MM.1S (cell line): ENCODE measurements around the gene COIL.
"Not testable (repeated sequence)": the region's sequence is repeated elsewhere in the genome, so short reads cannot be mapped to it uniquely, and the experiment has no call there.

Source experiments
- DNase-seq: peaks from one replicate; pipeline ENCODE4 v3.0.0-alpha.2; 2015
- H2AFZ ChIP-seq: fragments of 300-600 bp; sonication (generic); 2 replicates; pipeline ENCODE4 v1.6.0; 2016; ENCODE audit warnings: antibody characterized with exemption, low read length
- H3F3A ChIP-seq: fragments of 300-600 bp; sonication (generic); 2 replicates; pipeline ENCODE4 v1.6.1; 2016; ENCODE audit warnings: mild to moderate bottlenecking, antibody characterized with exemption, low read length, moderate library complexity, mixed read lengths; ENCODE audit not compliant: insufficient read depth
- H3K27ac ChIP-seq: fragments of 300-600 bp; sonication (generic); 2 replicates; pipeline ENCODE4 v1.5.1; 2016; ENCODE audit warnings: mild to moderate bottlenecking, low read length
- H3K27me3 ChIP-seq: fragments of 300-600 bp; sonication (generic); replicated peaks from 2 replicates; pipeline ENCODE4 v1.6.0; 2016; ENCODE audit warnings: low read length; ENCODE audit not compliant: insufficient read depth
- H3K36me3 ChIP-seq: fragments of 300-600 bp; sonication (generic); replicated peaks from 2 replicates; pipeline ENCODE4 v1.6.1; 2016; ENCODE audit warnings: mild to moderate bottlenecking, low read length, mixed read lengths; ENCODE audit not compliant: insufficient read depth
- H3K4me1 ChIP-seq: fragments of 300-600 bp; sonication (generic); 2 replicates; pipeline ENCODE4 v1.6.1; 2016; ENCODE audit warnings: low read length, mixed read lengths
- H3K4me2 ChIP-seq: fragments of 300-600 bp; sonication (generic); 2 replicates; pipeline ENCODE4 v1.6.0; 2016; ENCODE audit warnings: low read depth, low read length
- H3K4me3 ChIP-seq: fragments of 300-600 bp; sonication (generic); 2 replicates; pipeline ENCODE4 v1.5.1; 2016; ENCODE audit warnings: low read length, mixed read lengths
- H3K79me2 ChIP-seq: fragments of 300-600 bp; sonication (generic); 2 replicates; pipeline ENCODE4 v1.6.1; 2016; ENCODE audit warnings: mixed run types, low read length, mixed read lengths
- H3K9ac ChIP-seq: fragments of 300-600 bp; sonication (generic); 2 replicates; pipeline ENCODE4 v1.6.1; 2016; ENCODE audit warnings: low read length, mixed read lengths
- H3K9me2 ChIP-seq: fragments of 300-600 bp; sonication (generic); replicated peaks from 2 replicates; pipeline ENCODE4 v1.6.1; 2016; ENCODE audit warnings: mild to moderate bottlenecking, low read length, mixed read lengths; ENCODE audit not compliant: insufficient read depth
- H3K9me3 ChIP-seq: fragments of 300-600 bp; sonication (generic); replicated peaks from 2 replicates; pipeline ENCODE4 v1.6.1; 2016; ENCODE audit warnings: mild to moderate bottlenecking, low read length, mixed read lengths; ENCODE audit not compliant: insufficient read depth
- H4K20me1 ChIP-seq: fragments of 300-600 bp; sonication (generic); 2 replicates; pipeline ENCODE4 v1.6.1; 2016; ENCODE audit warnings: mild to moderate bottlenecking, low read length, moderate library complexity, mixed read lengths; ENCODE audit not compliant: insufficient read depth
- CTCF ChIP-seq: fragments of 300-600 bp; sonication (generic); IDR thresholded peaks from 2 replicates; pipeline ENCODE4 v1.5.1; 2016; ENCODE audit warnings: antibody characterized with exemption, low read length, mixed read lengths
- EZH2 ChIP-seq: fragments of 300-600 bp; sonication (generic); optimal IDR thresholded peaks from 2 replicates; pipeline ENCODE3; 2017; ENCODE audit warnings: low read depth, mild to moderate bottlenecking, antibody characterized with exemption, low read length, mixed read lengths
- EZH2phosphoT487 ChIP-seq: fragments of 300-600 bp; sonication (generic); IDR thresholded peaks from 2 replicates; pipeline ENCODE4 v1.6.1; 2018; ENCODE audit warnings: antibody characterized with exemption, low read length

The COIL gene

DNA sequence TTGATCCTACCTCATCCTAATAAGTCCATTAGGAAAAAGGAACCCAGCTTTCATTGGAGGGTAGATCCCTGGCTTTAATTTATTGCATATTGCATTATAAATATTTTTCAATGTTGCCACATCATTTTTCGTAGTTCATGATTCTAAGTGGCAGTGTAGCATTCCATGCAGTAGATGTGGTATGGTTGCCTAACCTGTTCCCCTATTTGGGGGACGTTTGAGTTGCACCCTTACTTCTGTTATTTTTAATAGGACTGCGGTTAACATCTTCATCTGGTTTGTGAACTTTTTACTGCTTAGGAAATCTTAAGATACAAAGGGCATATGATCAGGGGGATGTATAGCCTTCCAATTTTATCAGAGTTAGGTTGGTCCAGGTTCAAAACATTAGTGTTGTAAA is 22.5 kb upstream of the COIL start:
- peaks cover 9% of the 10 kb centered on the region for H3K36me3 ChIP-seq
- no peak overlapping the region for H3K27ac ChIP-seq

DNA sequence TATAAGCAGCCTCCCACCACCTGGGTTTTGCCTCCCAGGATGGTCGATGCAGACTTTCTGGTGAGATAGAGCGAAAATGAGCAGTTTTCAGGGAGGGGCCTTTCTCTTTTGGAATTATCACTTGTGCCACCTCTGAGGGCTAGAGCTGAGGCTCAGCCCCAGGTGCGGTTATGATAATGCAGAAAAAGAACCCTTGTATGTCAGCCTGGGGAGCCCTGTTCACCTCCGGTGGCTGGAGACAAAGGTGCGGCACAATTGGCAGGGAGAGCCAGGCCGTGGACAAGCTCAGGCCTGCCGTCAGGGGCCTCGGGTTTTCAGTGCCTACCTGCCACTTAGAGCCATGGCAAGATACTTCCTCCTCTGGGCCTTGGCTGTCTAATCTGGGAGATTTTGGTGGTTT is 21.5 kb upstream of the COIL start:
- H3K9me2 ChIP-seq: no peaks in the 10 kb centered on the region
- no peak overlapping the region for H2AFZ ChIP-seq
- peaks cover 86% of the 10 kb centered on the region for H3K79me2 ChIP-seq
- H3K4me3 ChIP-seq: no peak overlapping the region
- H3K36me3 ChIP-seq: peaks cover 3% of the 10 kb centered on the region
- H3K9me3 ChIP-seq: no peaks in the 10 kb centered on the region
- peak overlapping the region; percentile 37; the same call in 1 of the 2 replicates for H3K27ac ChIP-seq
- DNase-seq: peak; percentile 24
- peaks cover 21% of the 10 kb centered on the region for H3F3A ChIP-seq
- peaks cover 7% of the 10 kb centered on the region; the same call in 1 of the 2 replicates for H4K20me1 ChIP-seq
- H3K4me1 ChIP-seq: peaks cover 35% of the 10 kb centered on the region
- peak overlapping the region; percentile 0; the same call in 1 of the 2 replicates for H3K9ac ChIP-seq
- no peaks in the 10 kb centered on the region for H3K27me3 ChIP-seq
- peak overlapping the region; percentile 47; the same call in 1 of the 2 replicates for H3K4me2 ChIP-seq
- no peak for TF ChIP-seq EZH2
- TF ChIP-seq EZH2phosphoT487: no peak
- TF ChIP-seq CTCF: no peak

More for the DNA sequence above, 22.5 kb upstream of the COIL start:
- Histone ChIP-seq H3K9ac (no peak overlapping the region), H3K27me3 (no peaks in the 10 kb centered on the region), H3F3A (peaks cover 13% of the 10 kb centered on the region), H3K9me3 (no peaks in the 10 kb centered on the region), H3K4me3 (no peak overlapping the region), H4K20me1 (peaks cover 7% of the 10 kb centered on the region; the same call in 1 of the 2 replicates), H3K4me1 (peaks cover 35% of the 10 kb centered on the region), H3K79me2 (peaks cover 85% of the 10 kb centered on the region), H2AFZ (no peak overlapping the region), H3K9me2 (no peaks in the 10 kb centered on the region), H3K4me2 (no peak overlapping the region)
- no peak for DNase-seq
- TF ChIP-seq EZH2phosphoT487 (no peak), EZH2 (no peak), CTCF (no peak)

DNA sequence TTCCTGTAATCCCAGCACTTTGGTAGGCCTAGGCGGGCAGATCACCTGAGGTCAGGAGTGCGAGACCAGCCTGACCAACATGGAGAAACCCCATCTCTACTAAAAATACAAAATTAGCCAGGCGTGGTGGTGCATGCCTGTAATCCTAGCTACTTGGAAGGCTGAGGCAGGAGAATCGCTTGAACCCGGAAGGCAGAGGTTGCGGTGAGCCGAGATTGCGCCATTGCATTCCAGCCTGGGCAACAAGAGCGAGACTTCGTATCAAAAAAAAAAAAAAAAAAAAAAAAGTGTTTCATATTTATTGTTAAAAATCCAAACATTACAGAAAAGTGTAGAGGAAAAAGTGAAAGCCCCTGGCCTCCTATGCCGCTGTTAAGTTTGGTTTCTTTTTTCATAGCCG is 19.7 kb upstream of the COIL start:
- H3K27me3 ChIP-seq, H3K9me2 ChIP-seq, H3K9me3 ChIP-seq, DNase-seq, H3K4me3 ChIP-seq, H3K27ac ChIP-seq, H3K36me3 ChIP-seq, H4K20me1 ChIP-seq, H2AFZ ChIP-seq, H3K9ac ChIP-seq: not testable (repeated sequence)
- H3K4me2 ChIP-seq: peak overlapping the region; percentile 30; the same call in 1 of the 2 replicates
- peaks cover 40% of the 10 kb centered on the region for H3K4me1 ChIP-seq
- H3F3A ChIP-seq: peaks cover 21% of the 10 kb centered on the region
- peaks cover 75% of the 10 kb centered on the region for H3K79me2 ChIP-seq

DNA sequence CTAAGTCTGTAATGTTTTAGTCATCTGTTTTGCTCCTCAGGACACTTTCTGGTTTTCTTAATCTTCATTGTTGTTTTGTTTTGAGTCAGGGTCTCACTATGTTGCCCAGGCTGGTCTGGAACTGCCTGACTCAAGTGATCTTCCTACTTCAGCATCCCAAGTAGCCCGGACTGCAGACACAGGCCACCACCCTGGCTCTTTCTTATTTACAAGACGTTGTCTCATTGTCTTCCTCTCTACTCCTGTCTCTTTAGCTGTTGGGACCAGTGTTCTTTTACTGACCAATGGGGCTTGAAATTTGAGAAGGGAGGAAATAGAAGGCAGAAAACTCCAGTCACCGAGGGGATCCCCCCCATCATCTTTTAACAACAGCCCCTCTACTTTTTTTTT is 18.2 kb upstream of the COIL start:
- peaks cover 21% of the 10 kb centered on the region for H3F3A ChIP-seq
- H2AFZ ChIP-seq: peak overlapping the region; percentile 65; the same call in 1 of the 2 replicates
- peak overlapping the region; percentile 86 for H3K9ac ChIP-seq
- no peaks in the 10 kb centered on the region; the same call in none of the 2 replicates for H3K36me3 ChIP-seq
- peaks cover 7% of the 10 kb centered on the region; the same call in 1 of the 2 replicates for H4K20me1 ChIP-seq
- TF ChIP-seq EZH2phosphoT487 (no peak), EZH2 (no peak), CTCF (no peak)
- H3K9me2 ChIP-seq: no peaks in the 10 kb centered on the region
- DNase-seq: peak; percentile 33
- H3K4me2 ChIP-seq: peak overlapping the region; percentile 85
- no peaks in the 10 kb centered on the region for H3K27me3 ChIP-seq
- H3K79me2 ChIP-seq: peaks cover 61% of the 10 kb centered on the region
- peak overlapping the region; percentile 82 for H3K27ac ChIP-seq
- no peaks in the 10 kb centered on the region for H3K9me3 ChIP-seq
- peaks cover 40% of the 10 kb centered on the region for H3K4me1 ChIP-seq
- H3K4me3 ChIP-seq: peak overlapping the region; percentile 70
